ENCODE results near the gene MEST.

MEST gene

GRCh38 chr7:130475776-130476175, 16.1 kb upstream of the MEST start:
- H3K27ac ChIP-seq: no peak overlapping the region
- TF ChIP-seq ZFX (IDR thresholded peaks at IDR 0.05) (no peak), CTCF (conservative IDR thresholded peaks at IDR 0.05) (no peak)

GRCh38 chr7:130476297-130477150, 15.4 kb upstream of the MEST start:
- no peak overlapping the region for H3K27ac ChIP-seq
- TF ChIP-seq CTCF (conservative IDR thresholded peaks at IDR 0.05) (no peak), ZFX (IDR thresholded peaks at IDR 0.05) (no peak)

- no peak for TF ChIP-seq ZFX (IDR thresholded peaks at IDR 0.05)
- no peak for TF ChIP-seq CTCF (conservative IDR thresholded peaks at IDR 0.05)
These were observed 12.9 kb upstream of the MEST start for GRCh38 chr7:130478991-130479390.

GRCh38 chr7:130479716-130480400, 12.0 kb upstream of the MEST start:
- no peak overlapping the region for H3K27ac ChIP-seq
- TF ChIP-seq ZFX (IDR thresholded peaks at IDR 0.05): no peak
- TF ChIP-seq CTCF (conservative IDR thresholded peaks at IDR 0.05): no peak

More at GRCh38 chr7:130478991-130479390, 12.9 kb upstream of the MEST start:
- H3K27ac ChIP-seq: no peak overlapping the region

GRCh38 chr7:130481898-130482297, 10.0 kb upstream of the MEST start:
- H3K27ac ChIP-seq: no peak overlapping the region
- TF ChIP-seq ZFX (IDR thresholded peaks at IDR 0.05): no peak
- no peak for TF ChIP-seq CTCF (conservative IDR thresholded peaks at IDR 0.05)

- no peak overlapping the region for H3K27ac ChIP-seq
- no peak for TF ChIP-seq CTCF (conservative IDR thresholded peaks at IDR 0.05)
- TF ChIP-seq ZFX (IDR thresholded peaks at IDR 0.05): no peak
These were observed 8.9 kb upstream of the MEST start for GRCh38 chr7:130483031-130483430.

GRCh38 chr7:130485734-130486113, 6.2 kb upstream of the MEST start:
- peak overlapping the region; percentile 88 for H3K27ac ChIP-seq
- no peak for TF ChIP-seq ZFX (IDR thresholded peaks at IDR 0.05)
- no peak for TF ChIP-seq CTCF (conservative IDR thresholded peaks at IDR 0.05)

All from C4-2B (cell line).